NB4 (cell line): Measurements from ENCODE around the gene MAN1B1.
"Not testable (repeated sequence)": the region's sequence is repeated elsewhere in the genome, so short reads cannot be mapped to it uniquely, and the experiment has no call there.

Experiments used
- POLR2A ChIP-seq: IDR thresholded peaks from 2 replicates; pipeline ENCODE4 v1.6.1; 2011; ENCODE audit warnings: mild to moderate bottlenecking; ENCODE audit not compliant: insufficient read length; ENCODE audit errors: extremely low read depth
- TF ChIP-seq, protein P1 (sequence below): IDR thresholded peaks from one replicate; pipeline ENCODE4 v1.5.1; 2012; ENCODE audit warnings: low read depth, low read length
- TF ChIP-seq, protein P2 (sequence below): IDR thresholded peaks from 2 replicates; pipeline ENCODE4 v1.6.1; 2011; ENCODE audit warnings: low read depth, low read length

DNA sequence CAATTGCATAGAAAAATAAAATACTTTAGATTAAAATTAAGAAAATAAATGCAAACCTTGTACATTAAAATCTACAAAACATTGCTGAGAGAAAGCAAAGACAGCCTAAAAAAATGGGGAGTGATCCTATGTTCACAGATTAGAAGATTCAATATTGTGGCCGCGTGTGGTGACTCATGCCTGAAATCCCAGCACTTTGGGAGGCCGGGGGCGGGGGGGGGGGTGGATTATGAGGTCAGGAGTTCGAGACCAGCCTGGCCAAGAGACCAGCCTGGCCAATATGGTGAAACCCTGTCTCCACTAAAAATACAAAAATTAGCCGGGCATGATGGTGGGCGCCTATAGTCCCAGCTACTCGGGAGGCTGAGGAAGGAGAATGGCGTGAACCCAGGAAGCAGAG is 48.4 kb downstream of the MAN1B1 start:
- TF ChIP-seq, protein P1, sequence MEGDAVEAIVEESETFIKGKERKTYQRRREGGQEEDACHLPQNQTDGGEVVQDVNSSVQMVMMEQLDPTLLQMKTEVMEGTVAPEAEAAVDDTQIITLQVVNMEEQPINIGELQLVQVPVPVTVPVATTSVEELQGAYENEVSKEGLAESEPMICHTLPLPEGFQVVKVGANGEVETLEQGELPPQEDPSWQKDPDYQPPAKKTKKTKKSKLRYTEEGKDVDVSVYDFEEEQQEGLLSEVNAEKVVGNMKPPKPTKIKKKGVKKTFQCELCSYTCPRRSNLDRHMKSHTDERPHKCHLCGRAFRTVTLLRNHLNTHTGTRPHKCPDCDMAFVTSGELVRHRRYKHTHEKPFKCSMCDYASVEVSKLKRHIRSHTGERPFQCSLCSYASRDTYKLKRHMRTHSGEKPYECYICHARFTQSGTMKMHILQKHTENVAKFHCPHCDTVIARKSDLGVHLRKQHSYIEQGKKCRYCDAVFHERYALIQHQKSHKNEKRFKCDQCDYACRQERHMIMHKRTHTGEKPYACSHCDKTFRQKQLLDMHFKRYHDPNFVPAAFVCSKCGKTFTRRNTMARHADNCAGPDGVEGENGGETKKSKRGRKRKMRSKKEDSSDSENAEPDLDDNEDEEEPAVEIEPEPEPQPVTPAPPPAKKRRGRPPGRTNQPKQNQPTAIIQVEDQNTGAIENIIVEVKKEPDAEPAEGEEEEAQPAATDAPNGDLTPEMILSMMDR, result not testable (repeated sequence)
- TF ChIP-seq, protein P2, sequence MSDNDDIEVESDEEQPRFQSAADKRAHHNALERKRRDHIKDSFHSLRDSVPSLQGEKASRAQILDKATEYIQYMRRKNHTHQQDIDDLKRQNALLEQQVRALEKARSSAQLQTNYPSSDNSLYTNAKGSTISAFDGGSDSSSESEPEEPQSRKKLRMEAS, result not testable (repeated sequence)
- TF ChIP-seq POLR2A, result not testable (repeated sequence)
